ENCODE data around the gene OXCT1.
"Not testable (repeated sequence)": the region's sequence is repeated elsewhere in the genome, so short reads cannot be mapped to it uniquely, and the experiment has no call there.

Gene OXCT1

DNA sequence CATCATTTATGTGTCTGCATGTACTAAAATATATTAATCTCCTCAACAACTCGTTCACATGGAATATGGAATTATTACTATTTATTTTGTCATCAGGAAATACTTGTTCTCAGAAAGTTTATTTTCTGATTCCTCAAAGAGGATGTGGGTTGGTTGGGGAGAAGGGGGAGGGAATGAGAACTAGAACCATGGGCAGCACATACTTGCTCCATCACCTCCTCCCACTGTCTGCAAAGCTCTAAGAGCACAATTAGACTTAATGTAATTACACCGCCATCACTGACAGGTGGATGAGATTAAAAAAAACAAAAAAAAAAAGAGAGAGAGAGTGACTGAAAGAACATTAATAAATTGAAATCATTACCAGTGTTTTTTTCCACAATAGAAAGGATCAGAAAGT lies 98.2 kb downstream of the OXCT1 start:
- no peak for DNase-seq

DNA sequence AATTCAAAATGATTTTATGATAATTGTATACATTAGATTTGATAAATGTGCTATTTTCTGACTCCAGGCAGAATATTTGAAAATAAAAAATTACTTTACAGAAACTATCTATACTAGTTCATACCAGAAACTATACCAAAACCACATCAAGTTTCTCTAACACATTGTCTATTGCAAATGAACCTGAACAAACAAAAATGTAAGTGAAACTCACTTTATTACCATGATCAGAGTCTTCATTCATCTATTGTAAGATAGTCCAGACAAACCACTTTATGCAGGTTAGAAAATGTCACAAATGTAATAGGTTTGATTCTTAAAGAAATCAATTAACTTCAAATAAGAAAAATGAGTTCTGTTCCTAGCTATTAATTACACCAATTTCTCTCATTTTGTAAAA lies 99.4 kb downstream of the OXCT1 start:
- DNase-seq, result no peak

- DNase-seq, result no peak
Measured at GRCh38 chr5:41768692-41769091, 101.5 kb downstream of the OXCT1 start.

DNA sequence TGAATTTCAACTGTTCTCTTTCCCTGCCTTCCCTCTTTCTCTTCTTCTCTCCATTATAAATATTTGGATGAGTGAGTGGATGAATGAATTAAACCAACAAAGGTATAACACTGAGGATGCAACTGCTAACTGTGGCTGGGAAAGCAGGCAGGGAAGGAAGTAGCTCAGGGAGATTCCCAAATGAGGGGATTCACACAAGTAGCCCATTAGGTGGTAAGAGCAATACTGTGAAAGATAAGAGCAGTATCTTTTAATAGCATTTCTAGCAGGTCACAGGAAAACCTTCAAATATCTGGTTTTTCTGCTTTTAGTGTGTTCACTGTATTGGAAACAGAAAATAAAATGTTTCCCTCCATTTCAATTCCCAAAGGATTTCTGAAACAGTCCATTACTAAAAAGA lies 105.6 kb downstream of the OXCT1 start:
- DNase-seq, result no peak

GRCh38 chr5:41763574-41763973 lies 106.7 kb downstream of the OXCT1 start:
- no peak for DNase-seq

DNA sequence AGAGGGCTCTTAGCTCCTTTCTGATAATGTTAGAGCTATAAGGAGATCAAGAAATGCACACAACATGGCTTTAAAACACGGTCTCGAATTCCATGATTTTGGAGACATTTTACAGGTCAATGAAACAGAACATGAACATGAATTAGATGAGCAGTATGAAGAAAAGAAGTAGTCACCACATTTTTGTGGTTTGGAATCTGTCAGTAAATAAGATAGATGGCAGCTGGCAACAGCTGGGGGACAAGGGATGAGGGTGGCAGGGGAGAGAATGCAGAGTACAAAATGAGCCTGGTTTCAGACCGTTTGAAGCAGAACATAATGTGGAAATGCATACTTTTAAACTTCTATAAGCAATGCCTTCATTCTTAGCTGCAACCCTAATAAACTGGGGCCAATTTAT lies 107.1 kb downstream of the OXCT1 start:
- no peak for DNase-seq

GRCh38 chr5:41762426-41762825 lies 107.8 kb downstream of the OXCT1 start:
- DNase-seq, result no peak

- DNase-seq, result no peak
Measured at GRCh38 chr5:41761663-41762062, 108.6 kb downstream of the OXCT1 start.

GRCh38 chr5:41755705-41756104 lies 114.5 kb downstream of the OXCT1 start:
- no peak for DNase-seq

GRCh38 chr5:41754857-41755256 lies 115.4 kb downstream of the OXCT1 start:
- peak; percentile 65 for DNase-seq

DNA sequence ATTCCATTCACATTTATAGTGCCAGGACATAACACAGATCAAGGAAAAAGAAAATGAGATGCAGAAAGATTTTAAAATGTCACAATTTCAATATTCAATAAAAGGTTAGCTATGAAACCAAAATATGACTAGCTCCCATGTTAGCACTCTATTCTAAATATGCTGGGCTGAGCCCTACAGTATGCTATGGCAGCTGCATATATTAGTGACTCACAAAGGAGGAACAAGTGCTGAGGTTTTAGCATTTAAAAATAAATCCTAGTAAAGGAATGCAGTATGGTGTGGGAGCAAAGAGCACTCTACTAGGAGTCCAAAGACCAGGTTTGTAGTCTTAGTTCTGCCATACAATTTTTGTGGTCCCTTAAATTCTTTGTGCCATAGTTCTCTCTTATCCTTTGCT lies 118.4 kb downstream of the OXCT1 start:
- no peak for DNase-seq

- no peak for DNase-seq
Measured at GRCh38 chr5:41748631-41749030, 121.6 kb downstream of the OXCT1 start.

- peak; percentile 17 for DNase-seq
Measured at GRCh38 chr5:41747708-41748107, 122.5 kb downstream of the OXCT1 start.

- peak; percentile 63 for DNase-seq
Measured at GRCh38 chr5:41747301-41747700, 122.9 kb downstream of the OXCT1 start.

DNA sequence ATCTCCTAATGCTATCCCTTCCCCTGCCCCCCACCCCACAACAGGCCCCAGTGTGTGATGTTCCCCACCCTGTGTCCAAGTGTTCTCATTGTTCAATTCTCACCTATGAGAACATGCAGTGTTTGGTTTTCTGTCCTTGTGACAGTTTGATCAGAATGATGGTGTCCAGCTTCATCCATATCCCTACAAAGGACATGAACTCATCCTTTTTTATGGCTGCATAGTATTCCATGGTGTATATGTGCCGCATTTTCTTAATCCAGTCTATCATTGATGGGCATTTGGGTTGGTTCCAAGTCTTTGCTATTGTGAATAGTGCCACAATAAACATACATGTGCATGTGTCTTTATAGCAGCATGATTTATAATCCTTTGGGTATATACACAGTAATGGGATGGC lies 127.6 kb downstream of the OXCT1 start:
- not testable (repeated sequence) for DNase-seq

GRCh38 chr5:41738710-41739354 lies 131.4 kb downstream of the OXCT1 start:
- peak; percentile 45 for DNase-seq

GRCh38 chr5:41736641-41737040 lies 133.6 kb downstream of the OXCT1 start:
- no peak for DNase-seq

GRCh38 chr5:41735213-41735612 lies 135.0 kb downstream of the OXCT1 start:
- DNase-seq, result no peak

GRCh38 chr5:41729381-41729780 lies 140.8 kb downstream of the OXCT1 start:
- not testable (repeated sequence) for DNase-seq

DNA sequence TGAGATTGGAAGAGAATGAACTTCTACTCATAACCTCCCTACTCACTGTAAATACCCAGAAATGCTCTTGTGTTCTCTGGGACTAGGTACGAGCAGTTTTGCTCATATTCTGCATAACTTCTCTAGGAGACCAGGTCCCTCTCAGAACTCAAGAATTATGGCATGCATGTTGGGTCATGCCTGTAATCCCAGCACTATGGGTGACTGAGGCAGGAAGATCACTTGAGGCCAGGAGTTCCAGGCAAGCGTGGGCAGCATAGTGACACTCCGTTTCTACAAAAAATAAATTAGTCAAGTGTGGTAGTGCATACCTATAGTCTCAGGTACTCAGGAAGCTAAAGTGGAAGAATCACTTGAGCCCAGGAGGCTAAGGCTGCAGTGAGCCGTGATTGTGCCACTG lies 141.9 kb downstream of the OXCT1 start:
- DNase-seq, result no peak

DNA sequence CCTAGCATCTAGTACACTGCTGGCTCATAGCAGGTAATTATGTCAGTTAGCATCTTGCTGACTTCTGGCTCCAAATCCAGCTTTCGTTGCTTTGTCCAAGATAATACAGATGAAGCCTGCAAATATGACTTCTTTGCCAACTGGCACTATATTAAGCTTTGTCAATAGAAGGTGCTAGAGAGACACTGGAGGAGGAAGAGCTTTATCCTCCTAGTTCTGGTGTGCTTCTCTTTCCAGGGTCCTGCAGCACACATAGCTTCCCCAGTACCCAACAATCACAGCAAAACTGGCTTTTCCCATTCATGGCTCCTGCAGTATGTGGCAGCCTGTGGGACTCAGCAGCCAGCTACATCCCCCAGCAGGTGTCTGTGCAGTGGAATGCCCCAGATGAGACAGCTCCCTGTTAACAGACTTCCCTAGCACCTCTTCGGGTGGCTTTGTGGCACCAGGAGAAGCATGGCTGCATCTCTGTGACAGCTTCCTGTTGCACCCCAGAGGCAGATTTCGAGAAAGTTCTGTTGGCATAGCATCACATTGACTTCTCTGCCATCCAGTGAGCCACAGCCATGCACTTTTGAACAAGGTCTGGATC lies 147.8 kb downstream of the OXCT1 start:
- DNase-seq, result no peak

DNA sequence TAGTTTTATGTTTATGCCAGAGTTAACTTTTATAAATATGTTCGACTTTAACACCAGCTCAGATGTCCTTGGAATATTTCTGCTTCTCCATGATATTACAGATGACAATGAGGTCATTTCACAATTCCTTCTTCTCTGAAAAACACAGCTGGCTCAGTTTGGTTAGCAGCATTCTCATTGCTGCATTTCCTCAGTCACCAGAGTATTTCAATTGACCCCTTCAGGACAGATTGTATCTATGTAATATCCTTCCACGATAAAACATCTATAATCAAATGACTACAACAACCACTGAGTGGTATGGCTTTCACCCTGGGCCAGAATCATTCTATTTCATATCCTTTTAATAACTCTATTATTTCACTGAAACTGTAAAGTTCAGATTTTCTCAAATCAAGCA lies 148.7 kb downstream of the OXCT1 start:
- no peak for DNase-seq

DNA sequence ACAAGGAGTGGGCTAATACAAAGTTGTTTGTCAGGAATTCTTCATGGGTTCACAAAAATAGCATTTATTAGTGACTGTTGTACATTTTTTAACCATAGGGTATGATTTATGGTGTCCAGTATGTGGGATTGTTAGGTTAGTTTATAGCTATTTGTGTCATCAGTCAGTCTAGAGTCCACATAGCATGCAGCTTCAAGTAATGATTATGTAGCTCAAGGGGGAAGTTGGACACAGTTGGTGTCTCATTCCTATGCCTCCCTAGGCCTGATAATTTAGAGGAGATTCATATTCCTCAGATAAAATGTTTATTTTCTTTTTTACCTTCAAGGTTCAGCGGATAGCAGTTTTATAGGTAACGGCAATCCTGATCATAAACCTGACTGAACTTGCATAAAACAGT lies 153.8 kb downstream of the OXCT1 start:
- DNase-seq, result no peak

DNA sequence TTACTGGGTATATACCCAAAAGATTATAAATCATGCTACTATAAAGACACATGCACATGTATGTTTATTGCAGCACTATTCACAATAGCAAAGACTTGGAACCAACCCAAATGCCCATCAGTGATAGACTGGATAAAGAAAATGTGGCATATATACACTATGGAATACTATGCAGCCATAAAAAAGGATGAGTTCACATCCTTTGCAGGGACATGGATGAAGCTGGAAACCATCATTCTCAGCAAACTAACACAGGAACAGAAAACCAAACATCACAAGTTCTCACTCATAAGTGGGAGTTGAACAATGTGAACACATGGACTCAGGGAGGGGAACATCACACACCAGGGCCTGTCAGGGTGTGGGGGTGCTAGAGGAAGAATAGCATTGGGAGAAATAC lies 155.8 kb downstream of the OXCT1 start:
- DNase-seq, result not testable (repeated sequence)

- no peak for DNase-seq
Measured at GRCh38 chr5:41708604-41708940, 161.7 kb downstream of the OXCT1 start.
